ENCODE measurements around the gene MVD. TPM values are rescaled to one million over a fixed set of nuclear protein-coding genes. Genes with fewer than 3 reads are reported as not detected.

MVD gene
- total and polyA plus RNA-seq, 2 of the 13 experiments (the other 11 are each of a cell fraction or from before 2014, with no cell fraction given), result 28.1 to 187 TPM

DNA sequence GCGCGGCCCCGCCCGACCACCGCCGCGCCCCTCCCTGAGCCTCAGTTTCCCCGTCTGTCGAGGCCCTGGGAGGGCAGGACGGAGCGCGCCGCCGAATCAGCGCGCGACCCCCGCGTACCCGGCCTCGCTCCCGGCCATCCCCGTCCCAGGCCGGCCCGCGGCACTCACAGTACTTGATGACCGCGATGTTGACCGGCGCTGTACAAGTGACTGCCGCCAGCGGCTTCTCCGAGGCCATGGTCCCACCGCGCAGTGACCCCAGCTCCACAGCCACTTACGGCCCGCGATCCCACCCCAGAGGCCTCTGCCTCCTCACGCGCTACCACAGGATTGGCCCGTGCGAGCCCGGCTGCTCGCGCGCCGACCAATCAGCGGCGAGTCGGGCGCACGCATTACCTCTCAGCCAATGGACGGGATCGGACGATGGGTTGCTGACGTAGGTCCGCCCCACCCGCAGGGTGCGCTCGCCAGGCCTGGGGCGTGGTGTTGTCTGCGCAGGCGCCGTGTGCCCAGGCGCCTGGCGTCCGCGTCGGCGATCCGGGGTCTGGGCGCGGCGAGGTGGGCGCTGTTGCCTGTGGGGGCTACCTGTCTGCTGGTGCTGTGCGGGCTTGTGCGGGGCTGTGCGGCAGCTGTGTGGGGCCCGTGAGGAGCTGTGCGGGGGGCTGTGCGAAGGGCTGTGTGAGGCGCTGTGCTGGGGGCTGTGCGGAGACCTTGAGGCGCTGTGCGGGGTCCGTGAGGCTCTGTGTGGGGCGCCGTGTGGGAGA, at the start of gene MVD (continued):
- peak; percentile 86; the same call in 1 of the 2 replicates for TF ChIP-seq ZNF275 (CRISPR knock-in tag; IDR thresholded peaks at IDR 0.05; ENCODE audit: borderline replicate concordance)
- 0 out of 2 replicates have a peak, but pooled peaks have one; percentile 46 for TF ChIP-seq ZNF383 (CRISPR knock-in tag; IDR thresholded peaks at IDR 0.05; ENCODE audit: borderline replicate concordance)
- peak; percentile 93 for TF ChIP-seq ZNF883 (CRISPR knock-in tag; IDR thresholded peaks at IDR 0.05; ENCODE audit: not compliant biosample characterization)
- TF ChIP-seq ZNF670 (CRISPR knock-in tag; IDR thresholded peaks at IDR 0.05; ENCODE audit: borderline replicate concordance), result peak; percentile 58; the same call in 1 of the 2 replicates
- TF ChIP-seq ATRX (CRISPR knock-in tag; IDR thresholded peaks at IDR 0.05; ENCODE audit: borderline replicate concordance), result no peak
- TF ChIP-seq, protein P1, sequence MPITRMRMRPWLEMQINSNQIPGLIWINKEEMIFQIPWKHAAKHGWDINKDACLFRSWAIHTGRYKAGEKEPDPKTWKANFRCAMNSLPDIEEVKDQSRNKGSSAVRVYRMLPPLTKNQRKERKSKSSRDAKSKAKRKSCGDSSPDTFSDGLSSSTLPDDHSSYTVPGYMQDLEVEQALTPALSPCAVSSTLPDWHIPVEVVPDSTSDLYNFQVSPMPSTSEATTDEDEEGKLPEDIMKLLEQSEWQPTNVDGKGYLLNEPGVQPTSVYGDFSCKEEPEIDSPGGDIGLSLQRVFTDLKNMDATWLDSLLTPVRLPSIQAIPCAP (CRISPR knock-in tag; IDR thresholded peaks at IDR 0.05; ENCODE audit: low read depth), result no peak
- TF ChIP-seq, protein P2, sequence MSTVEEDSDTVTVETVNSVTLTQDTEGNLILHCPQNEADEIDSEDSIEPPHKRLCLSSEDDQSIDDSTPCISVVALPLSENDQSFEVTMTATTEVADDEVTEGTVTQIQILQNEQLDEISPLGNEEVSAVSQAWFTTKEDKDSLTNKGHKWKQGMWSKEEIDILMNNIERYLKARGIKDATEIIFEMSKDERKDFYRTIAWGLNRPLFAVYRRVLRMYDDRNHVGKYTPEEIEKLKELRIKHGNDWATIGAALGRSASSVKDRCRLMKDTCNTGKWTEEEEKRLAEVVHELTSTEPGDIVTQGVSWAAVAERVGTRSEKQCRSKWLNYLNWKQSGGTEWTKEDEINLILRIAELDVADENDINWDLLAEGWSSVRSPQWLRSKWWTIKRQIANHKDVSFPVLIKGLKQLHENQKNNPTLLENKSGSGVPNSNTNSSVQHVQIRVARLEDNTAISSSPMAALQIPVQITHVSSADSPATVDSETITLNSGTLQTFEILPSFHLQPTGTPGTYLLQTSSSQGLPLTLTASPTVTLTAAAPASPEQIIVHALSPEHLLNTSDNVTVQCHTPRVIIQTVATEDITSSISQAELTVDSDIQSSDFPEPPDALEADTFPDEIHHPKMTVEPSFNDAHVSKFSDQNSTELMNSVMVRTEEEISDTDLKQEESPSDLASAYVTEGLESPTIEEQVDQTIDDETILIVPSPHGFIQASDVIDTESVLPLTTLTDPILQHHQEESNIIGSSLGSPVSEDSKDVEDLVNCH (CRISPR knock-in tag; IDR thresholded peaks at IDR 0.05), result no peak
- TF ChIP-seq MEIS2 (CRISPR knock-in tag; IDR thresholded peaks at IDR 0.05), result peak; percentile 86
- peak; percentile 91; the same call in 1 of the 2 replicates for TF ChIP-seq ZNF34 (CRISPR knock-in tag; IDR thresholded peaks at IDR 0.05; ENCODE audit: borderline replicate concordance)
- TF ChIP-seq HOXA3 (CRISPR knock-in tag; IDR thresholded peaks at IDR 0.05), result peak; percentile 86
- no peak for TF ChIP-seq ZNF17 (CRISPR knock-in tag; IDR thresholded peaks at IDR 0.05)
- TF ChIP-seq ZFP82 (CRISPR knock-in tag; IDR thresholded peaks at IDR 0.05; ENCODE audit: borderline replicate concordance), result peak; percentile 81; the same call in 1 of the 2 replicates
- peak; percentile 90; the same call in 1 of the 2 replicates for TF ChIP-seq ZNF747 (CRISPR knock-in tag; IDR thresholded peaks at IDR 0.05; ENCODE audit: borderline replicate concordance)
- peak; percentile 35; the same call in 1 of the 2 replicates for TF ChIP-seq ZBTB25 (CRISPR knock-in tag; IDR thresholded peaks at IDR 0.05)
- TF ChIP-seq ZNF44 (CRISPR knock-in tag; IDR thresholded peaks at IDR 0.05), result peak; percentile 99; the same call in 1 of the 2 replicates
- TF ChIP-seq GATAD2A (CRISPR knock-in tag; IDR thresholded peaks at IDR 0.05), result no peak; the same call in 1 of the 2 replicates
- no peak for TF ChIP-seq ZNF660 (CRISPR knock-in tag; IDR thresholded peaks at IDR 0.05; ENCODE audit: borderline replicate concordance, low read depth)
- TF ChIP-seq ISL2 (CRISPR knock-in tag; IDR thresholded peaks at IDR 0.05), result peak; percentile 57
- no peak for TF ChIP-seq ONECUT2 (CRISPR knock-in tag; IDR thresholded peaks at IDR 0.05)
- 0 out of 2 replicates have a peak, but pooled peaks have one; percentile 77 for TF ChIP-seq KLF11 (CRISPR knock-in tag; IDR thresholded peaks at IDR 0.05)
- TF ChIP-seq SAFB2 (CRISPR knock-in tag; IDR thresholded peaks at IDR 0.05; ENCODE audit: borderline replicate concordance, low read depth), result peak; percentile 72; the same call in 1 of the 2 replicates
- no peak for TF ChIP-seq SETDB1 (CRISPR knock-in tag; IDR thresholded peaks at IDR 0.05; ENCODE audit: borderline replicate concordance)
- peak; percentile 68 for TF ChIP-seq KAT8 (CRISPR knock-in tag; IDR thresholded peaks at IDR 0.05)
- TF ChIP-seq TBX3 (IDR thresholded peaks at IDR 0.05; ENCODE audit: borderline replicate concordance), result no peak
- no peak for TF ChIP-seq FOXM1 (CRISPR knock-in tag; IDR thresholded peaks at IDR 0.05)

Data from HepG2 (cell line).